ENCODE data around the gene MARK1. TPM values are rescaled to one million over a fixed set of nuclear protein-coding genes. Genes with fewer than 3 reads are reported as not detected.

MARK1 gene
- total RNA-seq, 1 donor from 2014 or later, result 6.1 TPM

DNA sequence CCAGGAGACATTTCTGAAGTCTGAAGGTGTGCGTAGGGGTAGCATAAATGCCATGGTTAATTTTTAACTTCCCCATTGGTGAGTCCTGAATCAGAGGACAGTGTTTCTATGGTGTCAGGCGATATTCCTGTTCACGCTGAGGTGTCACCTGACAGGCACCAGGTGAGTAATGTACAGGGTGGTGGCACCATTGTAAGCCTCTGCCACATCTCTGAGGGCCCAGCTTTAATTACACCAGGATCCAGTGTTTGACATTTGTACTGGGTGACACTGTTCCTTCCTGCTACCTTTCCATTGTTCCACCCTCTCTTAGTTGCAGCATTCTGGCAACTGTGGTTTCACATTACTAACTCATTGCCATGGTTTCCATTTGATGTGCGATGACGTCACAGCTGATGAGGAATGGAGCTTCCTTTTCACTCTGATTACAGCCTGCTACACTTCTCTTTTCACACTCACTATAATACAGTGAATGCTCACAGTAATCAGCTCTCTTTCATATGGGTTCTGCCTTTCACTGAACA, 40.6 kb upstream of the MARK1 start:
- H3K27me3 ChIP-seq (ENCODE audit: control insufficient read depth, insufficient read depth, low read length), result no peaks in the 10 kb centered on the region
- peak; percentile 79 for DNase-seq (ENCODE audit: low read depth)
- H3K36me3 ChIP-seq (ENCODE audit: control insufficient read depth, insufficient read depth, low read length), result no peaks in the 10 kb centered on the region
- H3K4me3 ChIP-seq (ENCODE audit: low read depth, low read length), result no peak overlapping the region
- TF ChIP-seq, protein P1, sequence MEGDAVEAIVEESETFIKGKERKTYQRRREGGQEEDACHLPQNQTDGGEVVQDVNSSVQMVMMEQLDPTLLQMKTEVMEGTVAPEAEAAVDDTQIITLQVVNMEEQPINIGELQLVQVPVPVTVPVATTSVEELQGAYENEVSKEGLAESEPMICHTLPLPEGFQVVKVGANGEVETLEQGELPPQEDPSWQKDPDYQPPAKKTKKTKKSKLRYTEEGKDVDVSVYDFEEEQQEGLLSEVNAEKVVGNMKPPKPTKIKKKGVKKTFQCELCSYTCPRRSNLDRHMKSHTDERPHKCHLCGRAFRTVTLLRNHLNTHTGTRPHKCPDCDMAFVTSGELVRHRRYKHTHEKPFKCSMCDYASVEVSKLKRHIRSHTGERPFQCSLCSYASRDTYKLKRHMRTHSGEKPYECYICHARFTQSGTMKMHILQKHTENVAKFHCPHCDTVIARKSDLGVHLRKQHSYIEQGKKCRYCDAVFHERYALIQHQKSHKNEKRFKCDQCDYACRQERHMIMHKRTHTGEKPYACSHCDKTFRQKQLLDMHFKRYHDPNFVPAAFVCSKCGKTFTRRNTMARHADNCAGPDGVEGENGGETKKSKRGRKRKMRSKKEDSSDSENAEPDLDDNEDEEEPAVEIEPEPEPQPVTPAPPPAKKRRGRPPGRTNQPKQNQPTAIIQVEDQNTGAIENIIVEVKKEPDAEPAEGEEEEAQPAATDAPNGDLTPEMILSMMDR (IDR thresholded peaks at IDR 0.05; ENCODE audit: insufficient read depth, low read length, poor library complexity, severe bottlenecking), result no peak

DNA sequence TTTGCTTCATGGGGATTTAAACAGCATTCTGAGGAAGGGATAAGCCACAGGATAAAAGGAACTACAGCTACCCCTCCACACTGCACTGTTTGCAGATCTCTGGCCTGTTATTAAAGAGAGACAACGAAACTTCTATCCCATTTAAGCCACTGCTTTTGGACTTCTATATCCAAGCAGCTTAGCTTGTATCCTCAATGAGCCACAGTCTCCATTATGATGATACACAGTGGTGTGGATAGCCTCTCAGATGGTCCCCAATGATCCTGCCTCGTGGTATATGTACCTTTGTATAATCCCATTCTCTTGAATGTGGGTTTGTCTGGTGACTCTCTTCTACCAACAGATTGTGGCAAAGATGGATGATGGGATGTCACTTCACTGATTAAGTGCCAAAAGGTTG, 36.0 kb upstream of the MARK1 start:
- TF ChIP-seq, protein P1 (IDR thresholded peaks at IDR 0.05; ENCODE audit: insufficient read depth, low read length, poor library complexity, severe bottlenecking), result no peak
- no peaks in the 10 kb centered on the region for H3K36me3 ChIP-seq (ENCODE audit: control insufficient read depth, insufficient read depth, low read length)
- no peaks in the 10 kb centered on the region for H3K27me3 ChIP-seq (ENCODE audit: control insufficient read depth, insufficient read depth, low read length)
- H3K4me3 ChIP-seq (ENCODE audit: low read depth, low read length), result no peak overlapping the region
- DNase-seq (ENCODE audit: low read depth), result no peak

DNA sequence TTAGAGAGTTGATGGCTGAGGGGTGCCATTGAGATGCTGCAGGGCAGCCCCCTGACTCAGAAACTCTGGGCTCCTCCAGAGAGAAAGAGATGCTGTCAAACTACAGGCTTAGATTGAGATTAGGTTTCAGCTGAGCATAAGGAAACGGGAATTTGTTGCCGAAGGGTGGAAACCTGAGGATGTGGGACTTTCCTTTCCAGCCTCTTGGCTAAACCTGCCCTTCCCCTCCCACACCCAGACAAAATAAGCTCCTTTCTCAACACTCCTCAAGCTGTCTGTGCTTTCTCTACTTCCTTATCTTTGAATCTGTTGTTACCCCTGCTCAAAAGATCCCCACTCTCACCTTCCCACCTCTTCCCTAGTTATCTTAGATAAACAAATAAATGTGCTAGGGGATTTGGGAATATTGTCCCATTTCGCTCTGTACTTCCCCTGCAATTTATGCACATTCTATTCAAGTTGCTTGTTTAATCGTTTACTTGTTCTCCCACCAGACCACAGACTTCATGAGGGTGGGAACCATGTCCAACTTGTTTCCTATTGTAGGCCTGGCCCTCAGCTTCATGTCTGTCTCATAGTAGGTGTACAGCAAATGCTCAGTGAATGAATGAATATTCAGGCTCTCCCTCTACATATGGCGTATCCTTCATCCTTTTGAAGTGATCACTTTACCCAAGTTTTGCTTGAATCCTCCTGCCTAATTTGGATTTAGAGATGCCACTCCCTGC, 30.6 kb upstream of the MARK1 start:
- no peak for DNase-seq (ENCODE audit: low read depth)
- Histone ChIP-seq H3K36me3 (ENCODE audit: control insufficient read depth, insufficient read depth, low read length) (no peaks in the 10 kb centered on the region), H3K27me3 (ENCODE audit: control insufficient read depth, insufficient read depth, low read length) (no peaks in the 10 kb centered on the region), H3K4me3 (ENCODE audit: low read depth, low read length) (no peak overlapping the region)
- TF ChIP-seq, protein P1 (IDR thresholded peaks at IDR 0.05; ENCODE audit: insufficient read depth, low read length, poor library complexity, severe bottlenecking), result no peak

DNA sequence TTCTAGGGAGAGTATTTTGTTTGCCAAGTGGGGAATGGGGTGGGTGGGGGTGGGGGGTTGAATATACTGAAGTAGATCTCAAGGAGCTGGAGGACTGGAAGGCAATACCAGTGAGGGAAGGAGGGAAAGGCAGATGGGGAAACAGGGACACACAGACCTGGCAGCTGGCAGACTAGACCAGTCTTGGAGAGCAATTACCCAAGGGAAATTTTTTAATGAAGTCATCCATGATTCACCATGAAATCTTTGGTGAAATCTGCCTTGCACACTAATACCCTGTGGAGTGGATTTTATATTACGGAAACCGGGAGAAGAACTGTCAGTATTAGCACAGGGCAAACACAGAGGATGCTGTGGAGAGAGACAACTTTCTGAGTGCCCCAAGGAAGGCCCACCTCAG, 29.7 kb upstream of the MARK1 start:
- TF ChIP-seq, protein P1 (IDR thresholded peaks at IDR 0.05; ENCODE audit: insufficient read depth, low read length, poor library complexity, severe bottlenecking), result no peak
- Histone ChIP-seq H3K27me3 (ENCODE audit: control insufficient read depth, insufficient read depth, low read length) (no peaks in the 10 kb centered on the region), H3K36me3 (ENCODE audit: control insufficient read depth, insufficient read depth, low read length) (no peaks in the 10 kb centered on the region), H3K4me3 (ENCODE audit: low read depth, low read length) (no peak overlapping the region)
- DNase-seq (ENCODE audit: low read depth), result peak; percentile 42

DNA sequence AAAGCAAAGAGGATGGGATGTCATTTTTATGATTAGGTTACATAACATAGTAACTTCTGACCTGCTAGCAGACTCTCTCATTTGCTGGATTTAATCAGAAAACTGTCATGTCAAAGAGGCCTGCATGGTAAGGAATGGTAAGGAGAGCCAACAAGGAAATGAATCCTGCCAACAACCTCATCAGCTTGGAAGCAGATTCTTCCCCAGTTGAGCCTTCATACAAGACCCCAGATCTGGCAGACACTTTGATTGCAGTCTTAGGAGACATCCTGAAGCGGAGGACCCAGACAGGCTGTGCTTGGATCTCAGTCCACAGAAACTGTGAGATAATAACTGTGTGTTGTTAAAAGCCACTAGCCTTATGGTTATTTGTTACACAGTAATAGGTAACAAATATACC, 27.6 kb upstream of the MARK1 start:
- H3K27me3 ChIP-seq (ENCODE audit: control insufficient read depth, insufficient read depth, low read length), result no peaks in the 10 kb centered on the region
- TF ChIP-seq, protein P1 (IDR thresholded peaks at IDR 0.05; ENCODE audit: insufficient read depth, low read length, poor library complexity, severe bottlenecking), result no peak
- H3K36me3 ChIP-seq (ENCODE audit: control insufficient read depth, insufficient read depth, low read length), result no peaks in the 10 kb centered on the region
- no peak overlapping the region for H3K4me3 ChIP-seq (ENCODE audit: low read depth, low read length)
- DNase-seq (ENCODE audit: low read depth), result no peak

DNA sequence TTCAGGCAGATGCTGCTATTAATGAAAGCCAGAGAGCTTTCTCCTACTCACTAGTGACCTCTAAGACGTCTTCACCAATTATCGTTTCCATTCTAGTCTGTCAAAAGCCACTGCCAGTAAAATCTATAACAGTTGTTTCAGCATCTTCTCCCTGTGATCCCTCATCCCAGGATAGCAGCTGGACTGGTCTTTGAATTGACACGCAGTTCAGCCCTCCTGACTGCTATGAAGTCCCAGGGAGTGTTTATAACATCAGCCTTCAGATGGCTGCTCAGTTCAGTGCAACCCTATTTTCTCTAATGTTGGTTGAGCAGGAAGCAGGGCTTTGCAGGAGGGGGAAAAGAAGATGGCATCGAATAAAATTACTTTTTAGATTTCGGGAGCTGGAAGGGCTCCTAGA, 23.6 kb upstream of the MARK1 start:
- no peak for DNase-seq (ENCODE audit: low read depth)

More for the DNA sequence above, 23.6 kb upstream of the MARK1 start:
- H3K4me3 ChIP-seq (ENCODE audit: low read depth, low read length), result no peak overlapping the region
- no peaks in the 10 kb centered on the region for H3K36me3 ChIP-seq (ENCODE audit: control insufficient read depth, insufficient read depth, low read length)
- TF ChIP-seq, protein P1 (IDR thresholded peaks at IDR 0.05; ENCODE audit: insufficient read depth, low read length, poor library complexity, severe bottlenecking), result no peak
- no peaks in the 10 kb centered on the region for H3K27me3 ChIP-seq (ENCODE audit: control insufficient read depth, insufficient read depth, low read length)
